ENCODE data around the gene CD47. TPM values are rescaled to one million over a fixed set of nuclear protein-coding genes. Genes with fewer than 3 reads are reported as not detected.

Gene CD47
- total and polyA plus RNA-seq, 2 donors (not counting 1 experiment from before 2014, with no cell fraction given): 86.4 to 259 TPM

GRCh38 chr3:108113975-108114374 lies 23.1 kb upstream of the CD47 start:
- TF ChIP-seq CTCF (IDR thresholded peaks at IDR 0.05) (no peak), EZH2 (IDR thresholded peaks at IDR 0.05; ENCODE audit: borderline replicate concordance, insufficient read depth, low read depth, low read length, poor library complexity, severe bottlenecking) (no peak)
- no peaks in the 10 kb centered on the region for H3K9me3 Mint-ChIP-seq (ENCODE audit: insufficient read depth)
- no peak overlapping the region for H3K4me3 Mint-ChIP-seq
- H3K79me2 ChIP-seq (ENCODE audit: control insufficient read depth, insufficient read depth, low read length): no peaks in the 10 kb centered on the region
- H3K4me3 ChIP-seq (ENCODE audit: control extremely low read depth in 1 of 5, extremely low read depth in 1 of 5, insufficient read depth in 1 of 5, low read depth in 2 of 5, low read length in 4 of 5): no peak overlapping the region
- peaks cover 13% of the 10 kb centered on the region for H3K4me1 Mint-ChIP-seq
- no peak for DNase-seq
- H3K4me1 ChIP-seq (ENCODE audit: control insufficient read depth in 2 of 2, insufficient read depth in 2 of 2, low read length in 2 of 2): peaks cover 0 to 4% of the 10 kb centered on the region in 2 donors
- H3K4me2 ChIP-seq (replicated peaks; ENCODE audit: low read depth, low read length, poor library complexity, severe bottlenecking): no peak overlapping the region
- no peaks in the 10 kb centered on the region for H3K36me3 ChIP-seq (replicated peaks in 1 of 2; ENCODE audit: control extremely low read depth in 1 of 2, control insufficient read depth in 1 of 2, extremely low read depth in 1 of 2, insufficient read depth in 2 of 2, low read length in 1 of 2)
- CTCF ChIA-PET: no interaction called here
- H3K9ac ChIP-seq (ENCODE audit: low read length): no peak overlapping the region
- H3K9me3 ChIP-seq (ENCODE audit: control extremely low read depth in 1 of 3, control insufficient read depth in 2 of 3, insufficient read depth in 1 of 3, low read length in 2 of 3): no peaks in the 10 kb centered on the region
- no peak overlapping the region for H2AFZ ChIP-seq (ENCODE audit: insufficient read depth, low read depth, low read length, poor library complexity, severe bottlenecking)
- H3K27me3 ChIP-seq (replicated peaks in 1 of 4; ENCODE audit: control extremely low read depth in 1 of 4, control insufficient read depth in 3 of 4, insufficient read depth in 4 of 4, low read length in 3 of 4): no peaks in the 10 kb centered on the region
- no peak for ATAC-seq (ENCODE audit: low read depth)
- WGBS (ENCODE audit: insufficient coverage): 98% methylated on average over 13 of the region's 15 CpGs
- no peak overlapping the region for H3K27ac ChIP-seq (ENCODE audit: low read length in 2 of 2)
- H3K27ac Mint-ChIP-seq: no peak overlapping the region
- H3K27me3 Mint-ChIP-seq: no peaks in the 10 kb centered on the region
- POLR2A ChIA-PET: no interaction called here
- intact Hi-C loops (cut with micrococcal nuclease): no loop called here
- H4K20me1 ChIP-seq (ENCODE audit: control insufficient read depth, insufficient read depth, low read length, poor library complexity, severe bottlenecking): no peaks in the 10 kb centered on the region

- intact Hi-C loops (cut with micrococcal nuclease): no loop called here
- Mint-ChIP-seq H3K4me1 (peaks cover 13% of the 10 kb centered on the region), H3K4me3 (no peak overlapping the region), H3K9me3 (ENCODE audit: insufficient read depth) (no peaks in the 10 kb centered on the region), H3K27ac (no peak overlapping the region), H3K27me3 (no peaks in the 10 kb centered on the region)
- Histone ChIP-seq H3K9me3 (ENCODE audit: control extremely low read depth in 1 of 3, control insufficient read depth in 2 of 3, insufficient read depth in 1 of 3, low read length in 2 of 3) (no peaks in the 10 kb centered on the region), H4K20me1 (ENCODE audit: control insufficient read depth, insufficient read depth, low read length, poor library complexity, severe bottlenecking) (no peaks in the 10 kb centered on the region), H3K9ac (ENCODE audit: low read length) (no peak overlapping the region), H3K4me2 (replicated peaks; ENCODE audit: low read depth, low read length, poor library complexity, severe bottlenecking) (no peak overlapping the region), H3K79me2 (ENCODE audit: control insufficient read depth, insufficient read depth, low read length) (no peaks in the 10 kb centered on the region), H3K4me3 (ENCODE audit: control extremely low read depth in 1 of 5, extremely low read depth in 1 of 5, insufficient read depth in 1 of 5, low read depth in 2 of 5, low read length in 4 of 5) (no peak overlapping the region), H3K4me1 (ENCODE audit: control insufficient read depth in 2 of 2, insufficient read depth in 2 of 2, low read length in 2 of 2) (peaks cover 3 to 4% of the 10 kb centered on the region in 2 donors), H2AFZ (ENCODE audit: insufficient read depth, low read depth, low read length, poor library complexity, severe bottlenecking) (no peak overlapping the region), H3K27me3 (replicated peaks in 1 of 4; ENCODE audit: control extremely low read depth in 1 of 4, control insufficient read depth in 3 of 4, insufficient read depth in 4 of 4, low read length in 3 of 4) (no peaks in the 10 kb centered on the region), H3K36me3 (replicated peaks in 1 of 2; ENCODE audit: control extremely low read depth in 1 of 2, control insufficient read depth in 1 of 2, extremely low read depth in 1 of 2, insufficient read depth in 2 of 2, low read length in 1 of 2) (no peaks in the 10 kb centered on the region), H3K27ac (ENCODE audit: low read length in 2 of 2) (no peak overlapping the region)
- ATAC-seq (ENCODE audit: low read depth) (no peak), DNase-seq (no peak)
- 100% methylated on average over 3 of the region's 3 CpGs for WGBS (ENCODE audit: insufficient coverage)
- CTCF ChIA-PET: no interaction called here
- POLR2A ChIA-PET: no interaction called here
- TF ChIP-seq CTCF (IDR thresholded peaks at IDR 0.05) (no peak), EZH2 (IDR thresholded peaks at IDR 0.05; ENCODE audit: borderline replicate concordance, insufficient read depth, low read depth, low read length, poor library complexity, severe bottlenecking) (no peak)
Measured at GRCh38 chr3:108110934-108111333, 20.1 kb upstream of the CD47 start.
